KBM-7 (cell line): Measurements from ENCODE around the gene SPAG16.
A peak's percentile ranks its signal among the peaks of the same experiment; 100 is the strongest.
"Not testable (repeated sequence)": the region's sequence is repeated elsewhere in the genome, so short reads cannot be mapped to it uniquely, and the experiment has no call there.

ENCODE experiments used
- DNase-seq: peaks from one replicate; pipeline ENCODE4 v3.0.0-alpha.2; 2015
- in situ Hi-C: fragments of 300-500 bp; cut with MboI; formaldehyde crosslinking; loops from 2 replicates; pipeline ENCODE4 v1.14.3; 2020; ENCODE audit warnings: low sequenced_read_pairs, low pct_unique_long_range_greater_than_20kb, mixed read lengths

Gene SPAG16

GRCh38 chr2:213862407-213863076 is 578.3 kb downstream of the SPAG16 start:
- no peak for DNase-seq
- in situ Hi-C loops, result no loop called here

- in situ Hi-C loops, result no loop called here
- DNase-seq, result no peak
Observed at GRCh38 chr2:213863541-213863940, 579.3 kb downstream of the SPAG16 start.

DNA sequence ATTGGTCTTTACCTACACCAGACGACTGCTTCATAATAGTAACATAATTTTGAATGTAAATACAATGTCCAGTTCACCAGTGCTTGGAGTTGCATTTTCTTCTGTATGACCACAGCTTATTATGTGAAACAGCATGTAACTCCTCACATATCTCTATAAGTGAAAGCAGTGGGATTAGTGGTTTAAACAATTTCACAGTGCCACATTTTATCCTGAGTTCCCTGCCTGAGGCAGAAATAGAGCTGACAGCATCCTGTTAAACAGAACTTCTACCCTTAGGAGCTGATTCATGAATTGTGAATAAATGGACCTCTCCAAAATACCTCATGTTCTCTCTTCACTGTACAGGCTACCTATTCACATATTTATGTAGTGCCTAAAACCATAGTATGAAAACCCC is 584.3 kb downstream of the SPAG16 start:
- no peak for DNase-seq
- in situ Hi-C loops, result no loop called here

- DNase-seq, result no peak
- in situ Hi-C loops, result no loop called here
Observed at GRCh38 chr2:213885485-213885884, 601.2 kb downstream of the SPAG16 start.

DNA sequence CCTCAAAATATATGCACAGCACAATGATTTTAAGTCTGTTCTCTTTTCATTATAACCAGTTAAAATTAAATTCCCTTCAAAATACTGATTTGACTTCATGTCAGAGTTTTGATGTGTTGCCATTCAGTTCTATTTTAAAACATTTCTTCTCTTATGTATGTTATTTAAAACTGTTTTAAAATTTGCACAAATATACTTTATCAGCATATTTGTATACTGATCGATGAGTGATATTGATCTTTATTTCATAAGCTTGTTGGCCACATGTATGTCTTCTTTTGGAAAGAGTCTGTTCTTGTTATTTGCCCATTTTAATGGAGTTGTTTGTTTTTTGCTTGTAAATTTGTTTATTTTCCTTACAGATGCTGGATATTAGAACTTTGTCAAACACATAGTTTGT is 630.2 kb downstream of the SPAG16 start:
- no peak for DNase-seq
- in situ Hi-C loops, result no loop called here

DNA sequence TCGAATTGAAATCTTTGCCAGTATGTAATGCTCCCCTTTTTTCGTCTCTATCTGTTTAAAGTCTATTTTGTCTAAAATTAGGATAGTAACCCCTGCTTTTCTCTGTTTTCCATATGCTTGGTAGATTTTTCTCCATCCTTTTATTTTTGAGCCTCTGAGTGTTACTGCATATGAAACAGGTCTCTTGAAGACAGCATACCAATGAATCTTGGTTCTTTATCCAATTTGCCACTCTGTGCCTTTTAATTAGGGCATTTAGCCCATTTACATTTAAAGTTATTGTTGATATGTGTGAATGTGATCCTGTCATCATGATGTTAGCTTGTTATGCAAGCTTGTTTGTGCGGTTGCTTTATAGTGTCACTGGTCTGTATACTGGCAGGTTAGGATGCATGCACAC is 635.8 kb downstream of the SPAG16 start:
- in situ Hi-C loops, result no loop called here
- no peak for DNase-seq

DNA sequence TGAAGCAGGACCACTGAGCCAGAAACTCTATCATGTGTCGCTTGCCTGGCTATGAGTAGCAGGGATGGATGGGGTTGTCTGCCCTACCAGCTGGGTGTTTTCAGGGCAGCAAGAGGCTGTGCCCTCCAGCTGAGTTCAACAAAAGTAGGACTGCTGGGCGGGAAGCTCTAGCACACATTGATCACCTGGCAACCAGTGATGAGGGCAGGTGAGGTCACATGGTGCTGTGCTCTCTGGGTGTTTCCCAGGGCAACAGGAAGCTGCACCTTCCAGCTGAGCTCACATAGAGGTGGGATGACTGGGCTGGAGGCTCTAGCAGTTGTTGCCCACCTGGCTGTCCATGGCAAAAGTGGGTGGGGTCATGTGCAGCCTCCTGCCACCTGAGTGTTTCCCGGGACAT is 639.3 kb downstream of the SPAG16 start:
- no peak for DNase-seq
- in situ Hi-C loops, result no loop called here

DNA sequence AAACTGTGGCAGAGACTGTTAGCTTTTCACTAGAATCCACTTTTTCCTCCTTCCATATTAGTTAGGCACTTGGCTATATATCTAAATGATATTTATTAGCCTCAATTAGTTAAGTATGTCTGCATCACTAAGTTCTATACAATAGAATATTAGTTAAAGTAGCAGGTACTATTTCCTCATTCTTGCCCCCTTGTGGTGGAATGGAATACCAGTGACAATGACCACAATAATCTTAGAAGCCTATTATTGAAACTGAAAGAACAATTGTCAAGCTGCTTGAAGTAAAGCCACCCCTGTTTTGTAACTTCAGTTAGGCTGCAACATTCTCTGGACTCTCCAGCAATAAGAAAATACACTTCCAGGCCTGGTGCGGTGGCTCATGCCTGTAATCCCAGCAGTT is 650.3 kb downstream of the SPAG16 start:
- peak; percentile 26 for DNase-seq
- in situ Hi-C loops, result no loop called here

DNA sequence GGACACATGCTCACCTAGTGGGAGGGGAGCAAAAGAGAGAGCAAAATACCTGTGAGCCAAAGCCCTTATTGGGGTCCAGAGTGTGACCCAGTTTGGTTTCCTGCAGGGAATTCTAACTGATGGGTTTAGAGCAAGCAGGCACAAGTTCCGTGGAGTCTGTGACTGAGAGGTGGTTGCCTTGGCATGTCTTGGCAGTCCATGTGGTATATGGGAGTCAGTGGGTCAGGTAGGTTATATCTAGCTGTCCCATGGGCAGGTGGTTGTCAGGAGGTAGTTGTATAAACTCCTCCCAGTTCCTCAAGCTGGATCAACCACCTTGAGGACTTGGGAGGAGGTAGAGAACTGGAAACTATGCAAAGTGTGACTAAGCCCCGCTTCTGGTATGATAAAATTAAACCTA is 673.8 kb downstream of the SPAG16 start:
- no peak for DNase-seq
- in situ Hi-C loops, result no loop called here

- in situ Hi-C loops, result no loop called here
- DNase-seq, result no peak
Observed at GRCh38 chr2:213959589-213959988, 675.3 kb downstream of the SPAG16 start.

GRCh38 chr2:213971536-213971935 is 687.3 kb downstream of the SPAG16 start:
- no peak for DNase-seq
- in situ Hi-C loops, result no loop called here

- in situ Hi-C loops, result no loop called here
- no peak for DNase-seq
Observed at GRCh38 chr2:213980883-213981282, 696.6 kb downstream of the SPAG16 start.

DNA sequence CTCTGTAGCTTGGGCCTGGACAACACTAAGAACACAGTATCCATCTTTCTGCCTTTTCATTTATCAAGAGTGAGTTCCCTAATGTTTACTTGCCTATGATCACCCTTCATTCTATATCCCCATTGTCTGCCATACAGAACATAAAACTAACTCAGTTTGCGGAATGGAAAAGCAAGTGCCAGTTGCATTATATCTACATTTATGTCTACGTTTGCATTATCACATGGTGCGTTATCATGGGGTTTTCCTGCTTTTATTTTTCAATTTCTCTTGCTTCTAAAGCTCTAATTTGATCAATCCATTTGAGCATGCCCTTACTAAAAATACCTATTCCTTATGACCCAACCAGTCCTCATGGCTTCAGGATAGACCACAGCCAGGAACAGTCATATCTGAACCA is 704.9 kb downstream of the SPAG16 start:
- in situ Hi-C loops, result no loop called here
- no peak for DNase-seq

- in situ Hi-C loops, result no loop called here
Observed at GRCh38 chr2:213991453-213992108, 707.3 kb downstream of the SPAG16 start.

GRCh38 chr2:213995400-213996105 is 711.3 kb downstream of the SPAG16 start:
- no peak for DNase-seq
- in situ Hi-C loops, result no loop called here

More at GRCh38 chr2:213991453-213992108, 707.3 kb downstream of the SPAG16 start:
- DNase-seq, result no peak

DNA sequence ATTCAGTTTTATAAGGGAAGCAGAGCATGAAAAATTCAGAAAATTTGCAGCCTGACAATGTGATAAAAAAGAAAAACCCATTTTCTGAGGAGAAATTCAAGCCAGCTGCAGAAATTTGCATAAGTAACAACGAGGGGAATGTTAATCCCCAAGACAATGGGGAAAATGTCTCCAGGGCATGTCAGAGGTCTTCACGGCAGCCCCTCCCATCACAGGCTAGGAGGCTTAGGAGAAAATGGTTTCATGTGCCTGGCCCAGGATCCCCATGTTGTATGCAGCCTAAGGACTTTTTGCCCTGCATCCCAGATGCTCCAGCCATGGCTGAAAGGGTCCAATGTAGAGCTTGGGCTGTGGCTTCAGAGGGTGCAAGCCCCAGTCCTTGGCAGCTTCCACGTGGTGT is 714.7 kb downstream of the SPAG16 start:
- DNase-seq, result not testable (repeated sequence)

DNA sequence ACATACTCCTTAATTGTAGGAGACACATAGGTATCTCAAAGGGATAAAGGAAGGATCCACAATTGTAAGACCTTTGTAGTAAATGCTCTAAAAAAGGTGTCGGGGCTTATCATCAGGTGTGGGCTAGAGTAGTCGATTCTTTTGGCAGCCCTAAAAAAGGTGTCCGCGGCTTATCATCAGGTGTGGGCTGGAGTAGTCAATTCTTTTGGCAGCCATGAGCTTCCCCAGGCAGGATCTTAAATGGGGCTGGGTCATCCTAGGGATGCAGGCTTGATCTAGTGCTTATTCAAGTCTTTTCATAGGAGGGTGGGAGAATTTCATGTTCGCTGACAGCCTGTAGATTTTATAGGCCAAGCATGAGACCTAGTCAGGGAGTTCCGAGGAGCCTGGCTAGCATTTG is 720.2 kb downstream of the SPAG16 start:
- DNase-seq, result no peak
- in situ Hi-C loops, result no loop called here

More for the DNA sequence above, 714.7 kb downstream of the SPAG16 start:
- in situ Hi-C loops, result not testable (repeated sequence)

DNA sequence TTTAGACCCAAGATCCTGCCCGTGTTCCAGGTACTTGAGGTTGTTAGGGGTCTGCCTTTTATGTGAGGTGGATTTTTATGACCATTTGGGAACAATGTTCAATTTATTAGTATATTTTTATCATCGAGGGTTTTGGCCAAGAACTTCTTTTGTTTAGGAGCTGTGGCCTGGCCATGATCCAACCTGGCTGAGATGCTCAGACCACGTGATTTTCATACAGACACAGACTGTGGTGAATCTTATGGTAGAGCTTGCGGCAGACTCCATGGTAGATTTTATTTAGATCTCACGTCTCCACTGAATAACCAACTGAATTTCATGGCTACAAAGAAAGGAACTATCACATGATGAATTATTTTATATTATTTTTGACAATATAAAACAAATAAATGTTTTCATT is 721.1 kb downstream of the SPAG16 start:
- DNase-seq, result no peak
- in situ Hi-C loops, result no loop called here

DNA sequence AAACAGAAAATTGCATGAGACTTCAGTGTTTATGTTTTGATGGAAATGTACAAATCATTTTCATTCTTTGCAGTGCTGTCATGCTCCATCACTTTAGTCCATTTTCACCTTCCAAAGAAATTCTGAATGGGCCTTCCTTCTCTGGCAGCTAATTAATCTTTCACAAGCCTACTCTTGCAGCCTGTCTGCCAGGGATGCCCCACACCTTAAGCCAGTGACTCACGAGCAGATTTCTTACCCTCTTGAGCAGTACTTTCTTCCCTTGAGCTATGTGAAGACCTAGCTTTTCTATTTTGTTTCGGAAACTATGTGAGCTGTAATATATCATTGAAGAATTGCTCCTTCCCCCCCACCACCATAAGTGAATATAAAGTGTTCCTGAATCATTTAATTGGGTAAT is 722.3 kb downstream of the SPAG16 start:
- in situ Hi-C loops, result no loop called here
- DNase-seq, result no peak

DNA sequence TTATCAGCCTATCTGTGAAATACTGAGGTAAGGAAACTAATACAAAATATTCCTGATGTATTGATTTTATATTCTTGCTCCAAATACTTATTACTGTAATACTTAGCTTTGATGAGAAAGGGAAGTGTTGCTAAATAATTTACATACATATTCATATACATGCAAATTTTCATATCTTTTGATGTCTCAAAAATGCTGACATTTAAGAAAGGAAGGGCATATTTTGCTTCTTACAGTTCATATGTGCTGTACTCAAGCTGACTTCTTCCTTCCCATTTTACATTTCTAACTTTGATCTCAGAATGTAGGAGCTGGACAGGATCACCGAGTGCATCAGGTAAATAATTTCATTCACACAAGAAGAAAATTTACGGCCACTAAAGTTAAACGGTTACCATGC is 727.4 kb downstream of the SPAG16 start:
- in situ Hi-C loops, result no loop called here
- DNase-seq, result no peak
